GM19467 (cell line): ENCODE measurements around the gene ANGPT4.
A peak's percentile ranks its signal among the peaks of the same experiment; 100 is the strongest.

Source experiments
- ATAC-seq: cut with Tn5 transposase; IDR thresholded peaks from one replicate; pipeline ENCODE4 v1.9.1; 2021; ENCODE audit warnings: mild to moderate bottlenecking, moderate library complexity; ENCODE audit not compliant: unreplicated experiment

The ANGPT4 gene

GRCh38 chr20:846894-847278 lies 69.2 kb downstream of the ANGPT4 start:
- no peak for ATAC-seq

- ATAC-seq = no peak
These were observed 69.9 kb downstream of the ANGPT4 start for GRCh38 chr20:845941-846893.

- no peak for ATAC-seq
These were observed 70.8 kb downstream of the ANGPT4 start for GRCh38 chr20:845226-845868.

- ATAC-seq = peak; percentile 95
These were observed 71.5 kb downstream of the ANGPT4 start for GRCh38 chr20:844473-845225.

- no peak for ATAC-seq
These were observed 72.2 kb downstream of the ANGPT4 start for GRCh38 chr20:843912-844311.

- ATAC-seq = no peak
These were observed 73.6 kb downstream of the ANGPT4 start for GRCh38 chr20:842547-842940.

GRCh38 chr20:841568-842546 lies 74.3 kb downstream of the ANGPT4 start:
- no peak for ATAC-seq

- ATAC-seq = no peak
These were observed 75.1 kb downstream of the ANGPT4 start for GRCh38 chr20:840858-841567.

GRCh38 chr20:840503-840857 lies 75.7 kb downstream of the ANGPT4 start:
- no peak for ATAC-seq

- no peak for ATAC-seq
These were observed 76.5 kb downstream of the ANGPT4 start for GRCh38 chr20:839626-840025.

GRCh38 chr20:839015-839414 lies 77.1 kb downstream of the ANGPT4 start:
- no peak for ATAC-seq

GRCh38 chr20:836190-836589 lies 79.9 kb downstream of the ANGPT4 start:
- ATAC-seq = no peak

- ATAC-seq = no peak
These were observed 80.5 kb downstream of the ANGPT4 start for GRCh38 chr20:835608-836045.

GRCh38 chr20:834151-834746 lies 81.9 kb downstream of the ANGPT4 start:
- ATAC-seq = no peak

GRCh38 chr20:833450-834150 lies 82.5 kb downstream of the ANGPT4 start, which contains the start of gene FAM110A:
FAM110A (plus strand) TSS chr20:833715; CDS start chr20:844805, 11,090 bp downstream.
- peak; percentile 96 for ATAC-seq

- ATAC-seq = no peak
These were observed 83.0 kb downstream of the ANGPT4 start for GRCh38 chr20:833121-833449.

GRCh38 chr20:831956-832355 lies 84.2 kb downstream of the ANGPT4 start:
- no peak for ATAC-seq

GRCh38 chr20:831251-831650 lies 84.9 kb downstream of the ANGPT4 start:
- no peak for ATAC-seq
